HG03108 (cell line): ENCODE measurements around the gene KCNJ10.

Source experiments
- ATAC-seq: cut with Tn5 transposase; IDR thresholded peaks from one replicate; pipeline ENCODE4 v1.9.1; 2021; ENCODE audit warnings: moderate library complexity; ENCODE audit not compliant: unreplicated experiment

The KCNJ10 gene

GRCh38 chr1:160025314-160025713 is 44.6 kb downstream of the KCNJ10 start:
- ATAC-seq, result no peak

- ATAC-seq, result no peak
Observed at GRCh38 chr1:160024195-160024905, 45.6 kb downstream of the KCNJ10 start.

- ATAC-seq, result no peak
Observed at GRCh38 chr1:160022330-160023310, 47.3 kb downstream of the KCNJ10 start.

DNA sequence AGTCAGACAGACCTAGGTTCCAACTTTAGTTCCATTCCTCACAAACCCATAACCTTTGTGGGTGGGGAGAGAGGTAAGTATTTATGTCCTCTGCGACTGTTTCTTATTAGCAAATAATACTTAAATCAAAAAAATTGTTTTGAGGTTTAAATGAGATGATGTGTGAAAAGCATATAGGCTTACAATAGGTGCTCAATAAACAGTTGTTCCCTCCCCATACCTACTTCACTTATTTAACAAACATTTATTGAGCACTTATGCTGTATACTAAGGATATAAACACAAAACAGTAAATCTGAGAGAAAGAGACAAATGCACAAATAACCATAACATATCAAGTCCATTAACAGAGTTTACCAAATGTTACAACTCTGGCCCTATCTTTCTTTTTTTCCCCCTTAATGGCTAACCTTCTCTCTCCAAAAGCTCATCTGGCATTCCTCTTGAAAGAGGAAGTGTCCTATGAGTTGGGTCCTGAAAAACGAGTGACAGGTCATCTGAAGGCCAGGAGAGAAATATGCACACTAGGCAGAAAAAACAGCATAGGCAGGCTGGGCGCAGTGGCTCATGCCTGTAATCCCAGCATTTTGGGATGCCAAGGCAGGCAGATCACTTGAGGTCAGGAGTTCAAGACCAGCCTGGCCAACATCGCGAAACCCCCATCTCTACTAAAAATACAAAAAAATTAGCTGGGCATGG is 48.4 kb downstream of the KCNJ10 start:
- no peak for ATAC-seq

- no peak for ATAC-seq
Observed at GRCh38 chr1:160020196-160020595, 49.8 kb downstream of the KCNJ10 start.

- no peak for ATAC-seq
Observed at GRCh38 chr1:160018900-160019299, 51.1 kb downstream of the KCNJ10 start.

DNA sequence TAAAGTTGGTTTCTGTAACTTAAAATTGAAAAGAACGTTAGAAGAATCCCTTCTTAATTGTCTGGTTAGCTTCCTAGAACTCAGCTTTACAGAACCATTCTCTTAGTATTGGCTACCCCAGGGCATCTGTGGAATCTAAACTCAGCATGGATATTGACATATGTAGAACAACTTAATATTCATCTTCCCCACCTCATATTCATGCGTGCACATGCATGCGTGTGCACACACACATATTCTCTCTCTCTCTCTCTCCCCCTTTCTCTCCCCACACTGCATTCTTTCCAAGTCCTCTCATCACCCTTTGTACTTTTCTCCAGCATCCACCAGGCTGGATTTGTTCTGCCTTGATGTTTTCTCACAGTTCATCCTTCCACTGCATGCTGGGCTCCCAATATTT is 51.6 kb downstream of the KCNJ10 start:
- ATAC-seq, result no peak

- ATAC-seq, result no peak
Observed at GRCh38 chr1:160017592-160017991, 52.4 kb downstream of the KCNJ10 start.

GRCh38 chr1:160011781-160012180 is 58.2 kb downstream of the KCNJ10 start:
- ATAC-seq, result no peak

GRCh38 chr1:160009801-160010200 is 60.2 kb downstream of the KCNJ10 start:
- no peak for ATAC-seq

DNA sequence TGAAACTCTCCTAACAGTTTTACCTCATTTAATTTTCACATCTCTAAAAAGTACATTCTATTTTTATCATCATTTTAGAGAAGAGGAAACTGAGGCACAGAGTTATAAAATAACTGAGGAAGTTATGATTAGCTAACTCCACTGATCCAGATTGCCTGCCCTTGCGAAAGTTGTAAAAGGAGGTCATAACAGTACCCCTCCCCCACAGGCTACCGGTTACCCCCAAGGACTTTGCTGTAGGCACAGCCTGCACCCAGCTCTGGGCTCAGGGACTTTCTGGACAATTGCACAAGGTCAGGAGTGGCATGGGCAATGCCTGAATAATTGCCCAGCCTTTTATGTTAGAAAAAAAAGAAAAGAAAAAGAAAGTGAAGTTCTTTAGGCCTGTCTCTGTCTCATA is 60.9 kb downstream of the KCNJ10 start:
- ATAC-seq, result no peak

DNA sequence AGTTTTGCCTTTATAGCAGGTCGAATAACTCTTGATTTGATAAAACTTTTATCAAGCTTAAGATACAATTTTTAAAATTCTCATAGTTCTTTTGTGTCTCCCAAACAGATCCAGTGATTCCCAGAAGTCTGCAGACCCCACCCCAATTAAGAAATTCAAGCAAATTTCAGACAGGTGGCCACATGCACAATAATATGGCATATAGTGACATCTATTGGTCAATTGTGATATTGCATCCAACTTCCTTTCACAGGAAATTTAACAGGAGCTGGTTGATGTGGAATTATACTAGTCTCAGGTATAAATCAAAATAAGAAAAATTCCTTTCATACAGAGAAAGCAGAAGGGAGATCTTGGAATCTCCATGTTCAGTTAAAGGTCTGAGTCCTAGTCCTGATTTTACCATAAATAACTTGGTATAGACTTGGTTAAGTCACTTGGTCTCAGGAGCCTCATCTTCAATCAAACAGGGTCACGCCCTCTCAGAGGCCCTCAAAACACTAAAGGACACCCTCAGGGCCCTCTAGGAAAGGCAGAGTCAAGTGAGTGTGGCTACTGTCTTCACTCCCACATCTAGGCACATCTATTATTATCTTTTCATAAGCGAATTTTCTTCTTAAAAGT is 62.3 kb downstream of the KCNJ10 start:
- no peak for ATAC-seq

DNA sequence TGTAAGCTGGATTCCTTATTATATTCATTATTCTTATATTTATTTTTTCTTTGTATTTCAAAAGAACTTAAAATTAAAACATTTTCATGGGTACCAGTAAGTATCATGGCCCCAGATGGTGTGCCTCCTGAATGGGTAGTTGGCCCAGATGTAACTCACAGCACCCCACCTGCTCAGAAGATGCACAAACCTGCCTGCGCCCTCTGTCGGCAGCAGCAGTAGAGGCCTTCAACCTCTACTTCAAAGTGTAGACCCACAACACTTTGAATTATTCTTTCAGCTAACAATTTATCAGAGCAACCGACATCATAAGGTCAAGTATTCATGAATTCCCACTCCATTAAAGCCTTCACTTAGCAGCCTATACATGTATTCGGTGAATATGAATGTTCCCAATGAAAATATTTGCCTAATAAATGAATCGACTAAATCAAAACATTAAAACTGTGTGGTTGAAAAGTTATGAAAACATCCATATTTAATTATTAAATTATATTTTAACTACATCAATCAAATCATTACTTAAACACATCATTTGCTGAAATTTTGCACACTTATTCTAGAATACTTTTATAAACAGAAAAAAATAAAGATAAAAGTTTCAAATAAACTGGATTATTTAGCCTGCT is 63.5 kb downstream of the KCNJ10 start:
- no peak for ATAC-seq

GRCh38 chr1:160005070-160005469 is 64.9 kb downstream of the KCNJ10 start:
- no peak for ATAC-seq

DNA sequence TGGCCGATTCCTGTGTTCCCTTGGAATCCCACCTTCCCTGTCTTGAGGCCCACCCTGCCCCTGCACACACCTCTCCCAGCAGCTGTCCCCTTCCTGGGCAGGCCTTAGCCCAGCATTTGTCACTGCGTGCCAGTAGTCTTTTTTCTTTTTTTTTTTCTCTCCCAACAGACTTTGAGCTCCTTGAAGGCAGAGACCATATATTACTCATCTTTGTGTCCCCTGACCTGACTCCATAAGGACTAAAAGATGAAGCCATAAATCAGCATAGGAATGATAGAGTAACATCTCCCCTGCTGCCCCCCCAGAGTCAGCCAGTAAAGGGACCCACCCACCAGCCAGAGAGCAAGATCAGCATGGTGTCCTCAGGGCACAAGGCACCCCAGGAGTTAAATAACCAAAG is 65.5 kb downstream of the KCNJ10 start:
- no peak for ATAC-seq

- no peak for ATAC-seq
Observed at GRCh38 chr1:160004001-160004400, 66.0 kb downstream of the KCNJ10 start.

GRCh38 chr1:160001440-160001839 is 68.5 kb downstream of the KCNJ10 start:
- no peak for ATAC-seq

DNA sequence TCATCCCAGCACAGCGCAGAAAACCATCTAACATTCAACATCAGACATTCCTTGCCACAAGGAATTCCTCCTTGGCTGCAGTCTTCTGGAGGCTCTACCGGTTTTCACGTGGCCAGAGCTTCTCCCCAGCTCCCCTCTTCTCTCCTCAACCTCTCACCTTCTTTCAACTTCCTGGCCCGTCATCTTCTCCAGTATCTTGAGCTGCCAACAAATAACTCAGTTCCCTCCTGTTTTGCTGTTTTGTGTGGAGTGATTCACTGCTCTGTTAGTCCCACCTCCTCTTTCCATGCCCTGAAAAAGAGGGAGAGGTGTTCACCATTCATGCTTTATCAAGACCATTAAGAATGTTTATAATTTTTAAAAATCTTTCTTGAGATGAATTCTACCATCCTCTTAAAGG is 70.8 kb downstream of the KCNJ10 start:
- no peak for ATAC-seq

- no peak for ATAC-seq
Observed at GRCh38 chr1:159996653-159997052, 73.3 kb downstream of the KCNJ10 start.

DNA sequence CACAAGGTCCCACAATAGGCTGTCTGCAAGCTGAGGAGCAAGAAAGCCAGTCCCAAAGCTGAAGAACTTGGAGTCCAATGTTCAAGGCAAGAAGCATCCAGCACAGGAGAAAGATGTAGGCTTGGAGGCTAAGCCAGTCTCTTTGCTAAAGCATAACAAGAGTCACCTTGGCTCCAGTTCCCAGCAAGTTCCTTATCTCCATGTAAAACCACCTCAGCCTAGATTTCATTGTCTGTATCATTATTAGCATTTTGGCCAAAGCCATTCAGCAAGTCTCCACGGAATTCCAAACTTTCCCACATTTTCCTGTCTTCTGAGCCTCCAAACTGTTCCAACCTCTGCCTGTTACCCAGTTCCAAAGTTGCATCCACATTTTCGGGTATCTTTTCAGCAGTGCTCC is 75.1 kb downstream of the KCNJ10 start:
- no peak for ATAC-seq

- no peak for ATAC-seq
Observed at GRCh38 chr1:159993911-159994310, 76.0 kb downstream of the KCNJ10 start.
